ENCODE results near the gene ZNF524.
A peak's percentile ranks its signal among the peaks of the same experiment; 100 is the strongest.

The ZNF524 gene

DNA sequence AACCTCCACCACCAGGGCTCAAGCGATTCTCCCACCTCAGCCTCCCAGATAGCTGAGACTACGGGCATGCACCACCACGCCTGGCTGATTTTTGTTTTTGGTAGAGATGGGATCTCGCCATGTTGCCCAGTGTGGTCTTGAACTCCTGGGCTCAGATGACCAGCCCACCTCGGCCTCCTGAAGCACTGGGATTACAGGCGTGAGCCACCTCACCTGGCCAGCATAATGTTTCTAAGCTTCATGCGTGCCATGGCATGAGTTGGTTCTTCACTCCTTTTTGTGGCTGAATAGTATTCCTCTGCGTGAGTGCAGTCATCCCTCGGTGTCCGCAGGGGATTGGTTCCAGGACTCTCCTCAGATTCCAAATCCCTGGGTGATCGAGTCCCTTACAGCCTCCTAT lies 15.2 kb upstream of the ZNF524 start:
- DNase-seq (ENCODE audit: low spot score), result no peak
- Histone ChIP-seq H3K4me3 (no peak overlapping the region), H3K27ac (no peak overlapping the region)
- TF ChIP-seq, protein P1, sequence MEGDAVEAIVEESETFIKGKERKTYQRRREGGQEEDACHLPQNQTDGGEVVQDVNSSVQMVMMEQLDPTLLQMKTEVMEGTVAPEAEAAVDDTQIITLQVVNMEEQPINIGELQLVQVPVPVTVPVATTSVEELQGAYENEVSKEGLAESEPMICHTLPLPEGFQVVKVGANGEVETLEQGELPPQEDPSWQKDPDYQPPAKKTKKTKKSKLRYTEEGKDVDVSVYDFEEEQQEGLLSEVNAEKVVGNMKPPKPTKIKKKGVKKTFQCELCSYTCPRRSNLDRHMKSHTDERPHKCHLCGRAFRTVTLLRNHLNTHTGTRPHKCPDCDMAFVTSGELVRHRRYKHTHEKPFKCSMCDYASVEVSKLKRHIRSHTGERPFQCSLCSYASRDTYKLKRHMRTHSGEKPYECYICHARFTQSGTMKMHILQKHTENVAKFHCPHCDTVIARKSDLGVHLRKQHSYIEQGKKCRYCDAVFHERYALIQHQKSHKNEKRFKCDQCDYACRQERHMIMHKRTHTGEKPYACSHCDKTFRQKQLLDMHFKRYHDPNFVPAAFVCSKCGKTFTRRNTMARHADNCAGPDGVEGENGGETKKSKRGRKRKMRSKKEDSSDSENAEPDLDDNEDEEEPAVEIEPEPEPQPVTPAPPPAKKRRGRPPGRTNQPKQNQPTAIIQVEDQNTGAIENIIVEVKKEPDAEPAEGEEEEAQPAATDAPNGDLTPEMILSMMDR (IDR thresholded peaks at IDR 0.05), result no peak

DNA sequence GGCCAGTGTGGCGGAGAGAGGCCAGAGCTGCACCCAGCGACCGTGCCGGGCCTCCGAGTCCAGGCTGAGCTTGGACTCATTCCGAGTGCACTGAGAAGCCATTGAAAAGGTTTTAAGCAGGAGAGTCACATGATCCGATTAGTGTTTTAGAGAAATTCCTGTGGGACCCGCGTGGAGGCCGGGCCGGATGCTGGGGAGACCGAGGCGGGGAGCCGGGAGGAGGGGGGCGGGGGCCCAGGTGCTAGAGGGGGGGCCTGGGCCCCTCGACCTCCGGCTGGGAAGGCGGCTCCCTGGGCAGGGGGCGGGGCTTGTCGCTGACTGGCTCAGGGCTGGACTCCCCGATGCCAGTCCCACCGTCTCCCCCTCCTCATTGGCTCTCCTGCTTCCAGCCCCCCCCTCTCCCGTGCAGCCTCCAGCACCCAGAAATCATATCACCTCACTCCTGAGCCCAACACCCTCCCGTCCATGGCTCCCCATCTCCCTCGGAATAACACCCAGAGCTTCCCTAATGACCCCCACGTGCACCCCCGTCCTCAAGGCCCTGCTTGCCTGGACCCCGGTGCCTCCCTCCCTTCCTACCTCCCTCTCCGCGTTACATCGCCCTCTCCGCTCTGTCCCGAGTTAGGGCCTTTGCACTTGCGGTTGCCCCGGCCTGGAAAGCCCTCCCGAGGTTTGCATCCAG lies 14.3 kb upstream of the ZNF524 start:
- Histone ChIP-seq H3K4me3 (peak overlapping the region; percentile 66), H3K27ac (peak overlapping the region; percentile 10 to 63)
- no peak for DNase-seq (ENCODE audit: low spot score)
- TF ChIP-seq, protein P1 (IDR thresholded peaks at IDR 0.05), result no peak

DNA sequence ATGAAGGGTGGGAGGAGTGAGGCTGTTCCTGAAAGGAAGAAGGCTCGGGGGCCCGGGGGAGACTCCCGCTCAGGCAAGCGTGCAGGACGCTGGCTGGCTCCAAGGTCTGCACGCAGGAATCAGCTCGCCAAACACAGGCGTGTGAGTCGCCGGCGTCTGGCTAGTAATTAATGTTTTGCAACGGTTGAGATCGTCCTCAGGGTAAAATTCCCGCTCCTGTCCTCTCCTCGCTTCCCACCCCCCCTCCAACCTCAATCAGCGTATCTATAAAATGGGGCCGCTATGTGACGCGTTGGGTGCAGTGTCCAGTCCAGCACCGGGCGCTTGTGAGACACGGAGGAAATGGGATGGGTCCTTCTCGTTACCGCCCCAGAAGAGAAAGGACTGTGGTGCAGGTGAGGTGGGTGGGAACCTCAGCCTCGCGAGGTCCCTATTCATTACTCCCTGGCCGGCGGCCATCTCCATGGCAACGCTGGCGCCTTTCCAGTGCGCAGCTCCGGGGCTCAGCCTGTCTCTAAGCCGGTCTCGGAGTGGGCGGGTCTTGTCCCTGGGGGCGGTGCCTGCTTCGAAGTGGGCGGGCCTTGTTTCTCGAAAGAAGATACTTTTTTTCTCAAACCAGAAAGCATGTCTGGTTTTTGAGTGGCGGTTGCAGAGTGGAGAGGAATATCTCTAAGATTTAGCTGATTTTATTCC lies 13.0 kb upstream of the ZNF524 start:
- Histone ChIP-seq H3K27ac (peak overlapping the region in 1 of 2 donors; percentile 27), H3K4me3 (peak overlapping the region; percentile 63)
- DNase-seq (ENCODE audit: low spot score), result peak; percentile 89
- TF ChIP-seq, protein P1 (IDR thresholded peaks at IDR 0.05), result no peak

DNA sequence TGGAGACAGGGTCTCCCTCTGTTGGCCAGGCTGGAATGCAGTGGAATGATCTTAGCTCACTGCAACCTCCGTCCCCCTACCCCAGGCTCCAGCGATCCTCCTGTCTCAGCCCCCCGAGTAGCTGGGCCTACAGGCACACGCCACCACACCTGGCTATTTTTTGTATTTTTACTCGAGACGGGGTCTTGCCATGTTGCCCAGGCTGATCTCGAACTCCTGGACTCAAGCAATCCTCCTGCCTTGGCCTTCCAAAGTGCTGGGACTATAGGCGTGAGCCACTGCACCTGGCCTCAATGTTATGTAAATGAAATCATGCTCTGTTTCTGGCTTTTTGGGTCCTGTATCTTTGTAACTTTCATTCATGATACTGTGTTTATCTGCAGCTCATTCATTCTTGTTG lies 11.3 kb upstream of the ZNF524 start:
- Histone ChIP-seq H3K27ac (no peak overlapping the region), H3K4me3 (no peak overlapping the region)
- TF ChIP-seq, protein P1 (IDR thresholded peaks at IDR 0.05), result no peak
- no peak for DNase-seq (ENCODE audit: low spot score)

DNA sequence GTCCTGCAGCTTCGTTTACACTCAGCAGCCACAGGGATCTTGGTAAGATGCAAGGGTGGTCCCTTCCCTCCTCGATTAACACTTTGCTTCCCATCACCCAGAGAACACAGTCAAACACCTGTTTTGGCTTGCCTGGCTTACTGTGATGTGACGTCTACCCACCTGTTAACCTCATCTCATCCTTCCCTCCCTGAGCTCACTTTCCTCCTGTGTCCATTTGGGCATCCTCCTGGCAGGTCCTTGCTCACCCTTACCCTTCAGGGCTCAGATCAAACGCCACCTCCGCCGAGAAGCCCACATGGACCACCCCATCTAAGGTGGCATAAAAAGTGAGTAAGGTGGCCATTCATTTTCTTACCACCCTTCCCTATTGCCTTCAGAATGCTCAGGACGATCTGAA lies 10.0 kb upstream of the ZNF524 start:
- TF ChIP-seq, protein P1 (IDR thresholded peaks at IDR 0.05), result no peak
- DNase-seq (ENCODE audit: low spot score), result no peak
- H3K27ac ChIP-seq, result no peak overlapping the region

DNA sequence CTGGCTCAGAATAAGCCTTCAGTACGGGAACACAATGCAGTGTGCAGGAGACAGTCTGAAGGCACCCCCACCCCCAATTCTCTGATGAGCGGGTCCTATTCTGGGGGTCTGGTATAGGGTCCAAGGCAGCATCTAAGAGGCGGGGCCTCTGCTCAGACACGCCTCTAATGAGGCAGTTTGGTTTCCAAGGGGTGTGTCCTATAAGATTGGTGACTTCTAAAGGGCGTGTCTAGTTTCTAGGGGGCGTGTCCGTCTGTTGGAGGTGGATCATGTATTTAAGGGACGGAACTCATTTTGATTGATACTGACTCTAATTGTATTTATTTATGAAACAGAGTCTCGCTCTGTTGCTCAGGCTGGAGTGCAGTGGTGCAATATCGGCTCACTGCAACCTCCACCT lies 9.5 kb upstream of the ZNF524 start:
- H3K4me3 ChIP-seq, result no peak overlapping the region
- TF ChIP-seq, protein P1 (IDR thresholded peaks at IDR 0.05), result no peak
- no peak overlapping the region for H3K27ac ChIP-seq
- DNase-seq (ENCODE audit: low spot score), result no peak

More for the DNA sequence above, 10.0 kb upstream of the ZNF524 start:
- H3K4me3 ChIP-seq, result no peak overlapping the region

DNA sequence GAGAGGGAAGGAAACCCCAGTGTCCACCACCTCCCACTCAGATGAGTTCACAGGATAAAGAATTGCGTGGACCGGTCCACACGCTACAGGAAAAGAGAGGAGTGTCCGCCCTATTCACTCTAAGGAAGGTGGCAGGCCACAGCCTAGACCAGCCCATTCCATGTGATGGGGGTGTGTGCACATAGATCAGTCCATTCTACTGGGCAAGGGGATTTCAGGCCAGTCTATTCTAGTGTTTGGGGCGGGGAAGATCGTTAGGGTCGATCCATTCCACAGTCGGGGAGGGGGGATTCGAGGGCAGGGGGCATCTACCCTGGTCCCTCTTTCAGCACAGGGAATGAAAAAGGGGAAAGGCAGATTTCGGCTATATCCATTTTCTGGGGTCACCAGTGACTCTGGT lies 8.5 kb upstream of the ZNF524 start:
- Histone ChIP-seq H3K27ac (no peak overlapping the region), H3K4me3 (no peak overlapping the region)
- no peak for DNase-seq (ENCODE audit: low spot score)
- TF ChIP-seq, protein P1 (IDR thresholded peaks at IDR 0.05), result no peak

Data from coronary artery (tissue), 2 donors.